Measurements from ENCODE around the gene RFFL.
"Not testable (repeated sequence)": the region's sequence is repeated elsewhere in the genome, so short reads cannot be mapped to it uniquely, and the experiment has no call there.

RFFL gene

GRCh38 chr17:35046245-35046644 lies 17.3 kb downstream of the RFFL start:
- Histone ChIP-seq H3K36me3 (ENCODE audit: insufficient read depth, low read length) (no peaks in the 10 kb centered on the region), H3K4me2 (ENCODE audit: low read length) (no peak overlapping the region), H3K9me2 (ENCODE audit: low read depth, low read length) (no peaks in the 10 kb centered on the region), H3K27ac (ENCODE audit: low read depth, low read length, poor library complexity, severe bottlenecking) (no peak overlapping the region), H3K79me2 (ENCODE audit: insufficient read depth, low read length) (no peaks in the 10 kb centered on the region), H3K27me3 (ENCODE audit: insufficient read depth, low read length) (no peaks in the 10 kb centered on the region; the same call in 1 of the 2 replicates), H3K9ac (ENCODE audit: low read length) (no peak overlapping the region), H3K4me1 (ENCODE audit: insufficient read depth, low read length, severe bottlenecking) (peaks cover 6% of the 10 kb centered on the region), H3K9me3 (ENCODE audit: low read length) (no peaks in the 10 kb centered on the region), H3K4me3 (ENCODE audit: low read depth, low read length, poor library complexity, severe bottlenecking) (no peak overlapping the region), H3F3A (ENCODE audit: insufficient read depth, low read length) (no peaks in the 10 kb centered on the region), H4K20me1 (ENCODE audit: insufficient read depth, low read length) (no peaks in the 10 kb centered on the region), H2AFZ (ENCODE audit: low read length) (no peak overlapping the region)
- no peak for TF ChIP-seq CTCF (IDR thresholded peaks at IDR 0.05; ENCODE audit: low read length)

GRCh38 chr17:35045458-35045979 lies 18.0 kb downstream of the RFFL start:
- H4K20me1 ChIP-seq (ENCODE audit: insufficient read depth, low read length); H3K9me3 ChIP-seq (ENCODE audit: low read length); H3K36me3 ChIP-seq (ENCODE audit: insufficient read depth, low read length); H3K27me3 ChIP-seq (ENCODE audit: insufficient read depth, low read length); H3K27ac ChIP-seq (ENCODE audit: low read depth, low read length, poor library complexity, severe bottlenecking); H3K4me2 ChIP-seq (ENCODE audit: low read length); H3K4me1 ChIP-seq (ENCODE audit: insufficient read depth, low read length, severe bottlenecking); H3K79me2 ChIP-seq (ENCODE audit: insufficient read depth, low read length); H3K4me3 ChIP-seq (ENCODE audit: low read depth, low read length, poor library complexity, severe bottlenecking); H3K9me2 ChIP-seq (ENCODE audit: low read depth, low read length); H2AFZ ChIP-seq (ENCODE audit: low read length); H3K9ac ChIP-seq (ENCODE audit: low read length); H3F3A ChIP-seq (ENCODE audit: insufficient read depth, low read length): not testable (repeated sequence)

- no peak overlapping the region for H3K9ac ChIP-seq (ENCODE audit: low read length)
- H3F3A ChIP-seq (ENCODE audit: insufficient read depth, low read length): no peaks in the 10 kb centered on the region
These were observed 19.3 kb downstream of the RFFL start for GRCh38 chr17:35044181-35044580.

More at GRCh38 chr17:35044181-35044580, 19.3 kb downstream of the RFFL start:
- no peak overlapping the region for H3K27ac ChIP-seq (ENCODE audit: low read depth, low read length, poor library complexity, severe bottlenecking)
- no peak overlapping the region for H2AFZ ChIP-seq (ENCODE audit: low read length)
- no peaks in the 10 kb centered on the region for H3K9me2 ChIP-seq (ENCODE audit: low read depth, low read length)
- no peaks in the 10 kb centered on the region for H3K79me2 ChIP-seq (ENCODE audit: insufficient read depth, low read length)
- TF ChIP-seq CTCF (IDR thresholded peaks at IDR 0.05; ENCODE audit: low read length) (no peak), EZH2 (IDR thresholded peaks at IDR 0.05; ENCODE audit: borderline replicate concordance, low read length) (no peak)
- H3K4me3 ChIP-seq (ENCODE audit: low read depth, low read length, poor library complexity, severe bottlenecking): no peak overlapping the region
- no peaks in the 10 kb centered on the region; the same call in 1 of the 2 replicates for H3K27me3 ChIP-seq (ENCODE audit: insufficient read depth, low read length)
- H4K20me1 ChIP-seq (ENCODE audit: insufficient read depth, low read length): no peaks in the 10 kb centered on the region
- H3K9me3 ChIP-seq (ENCODE audit: low read length): no peaks in the 10 kb centered on the region
- no peaks in the 10 kb centered on the region for H3K36me3 ChIP-seq (ENCODE audit: insufficient read depth, low read length)
- H3K4me1 ChIP-seq (ENCODE audit: insufficient read depth, low read length, severe bottlenecking): no peaks in the 10 kb centered on the region
- no peak overlapping the region for H3K4me2 ChIP-seq (ENCODE audit: low read length)
